ENCODE data around the gene GPX7.

Gene GPX7

GRCh38 chr1:52623812-52624211, 21.6 kb downstream of the GPX7 start:
- H3K27me3 ChIP-seq (ENCODE audit: control insufficient read depth in 2 of 2, insufficient read depth in 2 of 2, low read length in 2 of 2): no peaks in the 10 kb centered on the region
- no peak overlapping the region for H3K27ac ChIP-seq (ENCODE audit: low read depth in 2 of 2, low read length in 2 of 2)
- H3K9ac ChIP-seq (ENCODE audit: low read depth in 1 of 2, low read length in 2 of 2): no peak overlapping the region
- no peaks in the 10 kb centered on the region for H3K4me1 ChIP-seq (ENCODE audit: control insufficient read depth in 2 of 2, insufficient read depth in 2 of 2, low read length in 2 of 2)
- H3K9me3 ChIP-seq (ENCODE audit: control insufficient read depth in 2 of 2, low read length in 2 of 2): no peaks in the 10 kb centered on the region
- no peaks in the 10 kb centered on the region for H3K36me3 ChIP-seq (ENCODE audit: control insufficient read depth in 2 of 2, insufficient read depth in 2 of 2, low read length in 2 of 2)
- H3K4me3 ChIP-seq (ENCODE audit: low read length in 2 of 2): no peak overlapping the region

- no peak overlapping the region for H3K27ac ChIP-seq (ENCODE audit: low read depth in 2 of 2, low read length in 2 of 2)
- H3K4me1 ChIP-seq (ENCODE audit: control insufficient read depth in 2 of 2, insufficient read depth in 2 of 2, low read length in 2 of 2): peaks cover 0 to 4% of the 10 kb centered on the region in 2 donors
Measured at GRCh38 chr1:52627028-52627427, 24.9 kb downstream of the GPX7 start.

GRCh38 chr1:52628614-52629324, 26.6 kb downstream of the GPX7 start:
- Histone ChIP-seq H3K36me3 (ENCODE audit: control insufficient read depth in 2 of 2, insufficient read depth in 2 of 2, low read length in 2 of 2) (no peaks in the 10 kb centered on the region), H3K27me3 (ENCODE audit: control insufficient read depth in 2 of 2, insufficient read depth in 2 of 2, low read length in 2 of 2) (peaks cover 17 to 22% of the 10 kb centered on the region in 2 donors), H3K9ac (ENCODE audit: low read depth in 1 of 2, low read length in 2 of 2) (no peak overlapping the region), H3K27ac (ENCODE audit: low read depth in 2 of 2, low read length in 2 of 2) (no peak overlapping the region), H3K4me1 (ENCODE audit: control insufficient read depth in 2 of 2, insufficient read depth in 2 of 2, low read length in 2 of 2) (peaks cover 0 to 4% of the 10 kb centered on the region in 2 donors), H3K4me3 (ENCODE audit: low read length in 2 of 2) (no peak overlapping the region), H3K9me3 (ENCODE audit: control insufficient read depth in 2 of 2, low read length in 2 of 2) (no peaks in the 10 kb centered on the region)

More at GRCh38 chr1:52627028-52627427, 24.9 kb downstream of the GPX7 start:
- peaks cover 6 to 9% of the 10 kb centered on the region in 2 donors for H3K27me3 ChIP-seq (ENCODE audit: control insufficient read depth in 2 of 2, insufficient read depth in 2 of 2, low read length in 2 of 2)
- no peak overlapping the region for H3K9ac ChIP-seq (ENCODE audit: low read depth in 1 of 2, low read length in 2 of 2)
- no peaks in the 10 kb centered on the region for H3K9me3 ChIP-seq (ENCODE audit: control insufficient read depth in 2 of 2, low read length in 2 of 2)
- no peak overlapping the region for H3K4me3 ChIP-seq (ENCODE audit: low read length in 2 of 2)
- no peaks in the 10 kb centered on the region for H3K36me3 ChIP-seq (ENCODE audit: control insufficient read depth in 2 of 2, insufficient read depth in 2 of 2, low read length in 2 of 2)

GRCh38 chr1:52629325-52629643, 27.1 kb downstream of the GPX7 start:
- Histone ChIP-seq H3K9ac (ENCODE audit: low read depth in 1 of 2, low read length in 2 of 2) (no peak overlapping the region), H3K27me3 (ENCODE audit: control insufficient read depth in 2 of 2, insufficient read depth in 2 of 2, low read length in 2 of 2) (peaks cover 21 to 22% of the 10 kb centered on the region in 2 donors), H3K9me3 (ENCODE audit: control insufficient read depth in 2 of 2, low read length in 2 of 2) (no peaks in the 10 kb centered on the region), H3K4me3 (ENCODE audit: low read length in 2 of 2) (no peak overlapping the region), H3K4me1 (ENCODE audit: control insufficient read depth in 2 of 2, insufficient read depth in 2 of 2, low read length in 2 of 2) (peaks cover 0 to 4% of the 10 kb centered on the region in 2 donors), H3K36me3 (ENCODE audit: control insufficient read depth in 2 of 2, insufficient read depth in 2 of 2, low read length in 2 of 2) (no peaks in the 10 kb centered on the region), H3K27ac (ENCODE audit: low read depth in 2 of 2, low read length in 2 of 2) (no peak overlapping the region)

- H3K9ac ChIP-seq (ENCODE audit: low read depth in 1 of 2, low read length in 2 of 2): no peak overlapping the region
- no peaks in the 10 kb centered on the region for H3K9me3 ChIP-seq (ENCODE audit: control insufficient read depth in 2 of 2, low read length in 2 of 2)
- H3K4me3 ChIP-seq (ENCODE audit: low read length in 2 of 2): no peak overlapping the region
- peaks cover 22 to 25% of the 10 kb centered on the region in 2 donors for H3K27me3 ChIP-seq (ENCODE audit: control insufficient read depth in 2 of 2, insufficient read depth in 2 of 2, low read length in 2 of 2)
- H3K36me3 ChIP-seq (ENCODE audit: control insufficient read depth in 2 of 2, insufficient read depth in 2 of 2, low read length in 2 of 2): no peaks in the 10 kb centered on the region
- no peak overlapping the region for H3K27ac ChIP-seq (ENCODE audit: low read depth in 2 of 2, low read length in 2 of 2)
- H3K4me1 ChIP-seq (ENCODE audit: control insufficient read depth in 2 of 2, insufficient read depth in 2 of 2, low read length in 2 of 2): peaks cover 0 to 4% of the 10 kb centered on the region in 2 donors
Measured at GRCh38 chr1:52629667-52630066, 27.5 kb downstream of the GPX7 start.

GRCh38 chr1:52631759-52632331, 29.7 kb downstream of the GPX7 start:
- Histone ChIP-seq H3K4me3 (ENCODE audit: low read length in 2 of 2) (peak overlapping the region in 1 of 2 donors; percentile 68), H3K9me3 (ENCODE audit: control insufficient read depth in 2 of 2, low read length in 2 of 2) (no peaks in the 10 kb centered on the region), H3K9ac (ENCODE audit: low read depth in 1 of 2, low read length in 2 of 2) (peak overlapping the region in 1 of 2 donors; percentile 61), H3K36me3 (ENCODE audit: control insufficient read depth in 2 of 2, insufficient read depth in 2 of 2, low read length in 2 of 2) (no peaks in the 10 kb centered on the region), H3K27me3 (ENCODE audit: control insufficient read depth in 2 of 2, insufficient read depth in 2 of 2, low read length in 2 of 2) (peaks cover 22 to 26% of the 10 kb centered on the region in 2 donors), H3K4me1 (ENCODE audit: control insufficient read depth in 2 of 2, insufficient read depth in 2 of 2, low read length in 2 of 2) (peaks cover 6 to 8% of the 10 kb centered on the region in 2 donors), H3K27ac (ENCODE audit: low read depth in 2 of 2, low read length in 2 of 2) (peak overlapping the region; percentile 13 to 56)

GRCh38 chr1:52632732-52633290, 30.6 kb downstream of the GPX7 start, which contains the start of gene SHISAL2A:
Gene SHISAL2A, plus strand, starts transcription at chr1:52633168. Its CDS starts 326 bp downstream, at chr1:52633494.
- H3K4me1 ChIP-seq (ENCODE audit: control insufficient read depth in 2 of 2, insufficient read depth in 2 of 2, low read length in 2 of 2): peaks cover 7 to 11% of the 10 kb centered on the region in 2 donors
- H3K4me3 ChIP-seq (ENCODE audit: low read length in 2 of 2): peak within 1 kb of the TSS; percentile 19 to 68
- no peaks in the 10 kb centered on the region for H3K36me3 ChIP-seq (ENCODE audit: control insufficient read depth in 2 of 2, insufficient read depth in 2 of 2, low read length in 2 of 2)
- no peaks in the 10 kb centered on the region for H3K9me3 ChIP-seq (ENCODE audit: control insufficient read depth in 2 of 2, low read length in 2 of 2)
- peak within 1 kb of the TSS; percentile 13 to 63 for H3K27ac ChIP-seq (ENCODE audit: low read depth in 2 of 2, low read length in 2 of 2)
- peak within 1 kb of the TSS; percentile 29 to 63 for H3K9ac ChIP-seq (ENCODE audit: low read depth in 1 of 2, low read length in 2 of 2)
- peaks cover 22 to 26% of the 10 kb centered on the region in 2 donors for H3K27me3 ChIP-seq (ENCODE audit: control insufficient read depth in 2 of 2, insufficient read depth in 2 of 2, low read length in 2 of 2)

GRCh38 chr1:52633291-52633754, 31.2 kb downstream of the GPX7 start:
- H3K4me1 ChIP-seq (ENCODE audit: control insufficient read depth in 2 of 2, insufficient read depth in 2 of 2, low read length in 2 of 2): peaks cover 7 to 14% of the 10 kb centered on the region in 2 donors
- peak overlapping the region; percentile 19 to 68 for H3K4me3 ChIP-seq (ENCODE audit: low read length in 2 of 2)
- peak overlapping the region; percentile 29 to 63 for H3K9ac ChIP-seq (ENCODE audit: low read depth in 1 of 2, low read length in 2 of 2)
- H3K27me3 ChIP-seq (ENCODE audit: control insufficient read depth in 2 of 2, insufficient read depth in 2 of 2, low read length in 2 of 2): peaks cover 22 to 26% of the 10 kb centered on the region in 2 donors
- no peaks in the 10 kb centered on the region for H3K36me3 ChIP-seq (ENCODE audit: control insufficient read depth in 2 of 2, insufficient read depth in 2 of 2, low read length in 2 of 2)
- H3K9me3 ChIP-seq (ENCODE audit: control insufficient read depth in 2 of 2, low read length in 2 of 2): no peaks in the 10 kb centered on the region
- H3K27ac ChIP-seq (ENCODE audit: low read depth in 2 of 2, low read length in 2 of 2): peak overlapping the region in 1 of 2 donors; percentile 63

GRCh38 chr1:52634111-52634510, 31.9 kb downstream of the GPX7 start:
- Histone ChIP-seq H3K9ac (ENCODE audit: low read depth in 1 of 2, low read length in 2 of 2) (no peak overlapping the region), H3K9me3 (ENCODE audit: control insufficient read depth in 2 of 2, low read length in 2 of 2) (no peaks in the 10 kb centered on the region), H3K36me3 (ENCODE audit: control insufficient read depth in 2 of 2, insufficient read depth in 2 of 2, low read length in 2 of 2) (no peaks in the 10 kb centered on the region), H3K4me1 (ENCODE audit: control insufficient read depth in 2 of 2, insufficient read depth in 2 of 2, low read length in 2 of 2) (peaks cover 5 to 14% of the 10 kb centered on the region in 2 donors), H3K4me3 (ENCODE audit: low read length in 2 of 2) (peak overlapping the region in 1 of 2 donors; percentile 68), H3K27me3 (ENCODE audit: control insufficient read depth in 2 of 2, insufficient read depth in 2 of 2, low read length in 2 of 2) (peaks cover 22 to 26% of the 10 kb centered on the region in 2 donors), H3K27ac (ENCODE audit: low read depth in 2 of 2, low read length in 2 of 2) (peak overlapping the region in 1 of 2 donors; percentile 63)
